Activated naive CD8-positive, alpha-beta T cell (primary cell): ENCODE results near the gene TTC24.
A peak's percentile ranks its signal among the peaks of the same experiment; 100 is the strongest.
"Not testable (repeated sequence)": the region's sequence is repeated elsewhere in the genome, so short reads cannot be mapped to it uniquely, and the experiment has no call there.

Experiments
- H3K27ac Mint-ChIP-seq: one replicate; pipeline ENCODE4 v1.8.0; 2021; ENCODE audit warnings: mixed read lengths
- H3K27me3 Mint-ChIP-seq: one replicate; pipeline ENCODE4 v1.8.0; 2021; ENCODE audit warnings: mixed read lengths
- H3K36me3 Mint-ChIP-seq: one replicate; pipeline ENCODE4 v1.8.0; 2021; ENCODE audit warnings: mixed read lengths
- H3K4me1 Mint-ChIP-seq: one replicate; pipeline ENCODE4 v1.8.0; 2021; ENCODE audit warnings: low read depth, mixed read lengths
- H3K4me3 Mint-ChIP-seq: one replicate; pipeline ENCODE4 v1.8.0; 2021; ENCODE audit warnings: mild to moderate bottlenecking, mixed read lengths
- H3K9me3 Mint-ChIP-seq: one replicate; pipeline ENCODE4 v1.8.0; 2021; ENCODE audit warnings: low read depth, mixed read lengths

The TTC24 gene

GRCh38 chr1:156571261-156571852 lies 8.2 kb upstream of the TTC24 start:
- Mint-ChIP-seq H3K36me3 (peaks cover 3% of the 10 kb centered on the region), H3K27me3 (peaks cover 22% of the 10 kb centered on the region), H3K4me3 (peak overlapping the region; percentile 66), H3K27ac (no peak overlapping the region), H3K4me1 (peaks cover 18% of the 10 kb centered on the region), H3K9me3 (no peaks in the 10 kb centered on the region)

DNA sequence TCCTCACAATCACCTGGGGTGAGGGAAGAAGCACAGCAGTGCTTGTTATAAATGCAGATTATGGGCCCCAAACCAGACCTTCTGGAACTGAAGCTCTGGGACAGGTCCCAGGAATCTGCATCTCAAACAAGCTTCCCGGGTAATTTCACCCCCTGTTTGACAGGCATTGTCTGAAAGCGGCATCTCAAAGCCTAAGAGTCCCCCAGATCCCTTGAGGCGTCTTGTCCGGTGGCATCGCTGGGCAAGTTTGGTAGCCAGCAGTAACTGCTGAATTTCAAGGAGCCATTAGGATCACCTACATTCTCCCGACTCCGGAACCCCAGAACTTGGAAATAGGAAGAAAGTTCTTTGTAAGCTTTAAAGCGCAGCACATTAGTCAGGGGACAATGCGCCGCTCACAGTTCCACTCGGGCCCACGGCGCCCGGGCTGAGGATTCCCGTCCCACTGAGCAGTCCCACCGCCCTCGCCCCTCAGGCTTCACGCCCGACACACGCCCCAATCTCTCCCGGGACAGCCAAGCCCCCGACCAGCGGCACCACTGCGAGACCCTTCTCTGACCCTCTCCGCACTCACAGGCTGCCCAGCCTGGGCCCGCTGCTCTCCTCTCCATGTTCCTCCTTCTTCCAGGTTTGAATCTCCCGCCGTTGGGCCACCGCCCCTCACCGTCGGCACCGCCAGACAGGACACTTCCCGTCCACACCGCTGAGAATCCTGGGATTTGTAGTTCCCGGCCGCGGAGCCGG lies 7.4 kb upstream of the TTC24 start, which contains the start of gene IQGAP3:
Gene IQGAP3 (minus strand): TSS at position 647 of the 744 bp plus-strand sequence. CDS start 36 bp downstream, at position 611.
- Mint-ChIP-seq H3K36me3 (peaks cover 3% of the 10 kb centered on the region), H3K27ac (no peak within 1 kb of the TSS), H3K9me3 (no peaks in the 10 kb centered on the region), H3K4me1 (peaks cover 18% of the 10 kb centered on the region), H3K4me3 (peak within 1 kb of the TSS; percentile 88), H3K27me3 (peaks cover 22% of the 10 kb centered on the region)

GRCh38 chr1:156572663-156573018 lies 6.9 kb upstream of the TTC24 start:
- Mint-ChIP-seq H3K27me3 (peaks cover 22% of the 10 kb centered on the region), H3K27ac (no peak overlapping the region), H3K9me3 (no peaks in the 10 kb centered on the region), H3K4me1 (peaks cover 18% of the 10 kb centered on the region), H3K36me3 (peaks cover 3% of the 10 kb centered on the region), H3K4me3 (peak overlapping the region; percentile 88)

DNA sequence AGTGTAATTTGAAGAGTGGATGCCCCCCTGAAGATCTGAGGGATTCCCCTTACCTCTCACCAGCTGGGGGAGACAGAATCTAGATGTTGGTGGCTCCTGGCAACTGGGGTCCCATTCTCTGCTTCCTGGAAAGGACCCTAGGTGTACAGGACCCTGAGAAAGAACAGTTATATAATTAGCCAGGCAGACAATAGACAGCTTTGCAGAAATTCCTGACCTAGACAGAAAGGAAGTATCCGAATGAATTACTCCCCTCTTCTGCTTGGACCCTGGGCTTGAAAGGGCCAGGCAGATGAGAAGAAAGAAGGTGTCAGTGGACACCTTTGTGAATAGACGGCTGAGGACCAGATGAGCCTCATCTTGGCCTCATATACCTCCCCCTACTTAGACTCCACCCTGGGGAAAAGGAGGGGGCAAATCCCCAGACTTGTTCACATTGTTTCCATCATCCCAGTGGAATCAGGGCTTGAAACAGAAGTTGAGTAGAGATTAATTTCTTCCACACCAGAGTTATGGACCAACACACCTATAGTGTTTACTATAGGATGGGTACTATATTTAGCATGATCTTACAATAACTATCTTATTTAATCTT lies 5.4 kb upstream of the TTC24 start:
- H3K4me3 Mint-ChIP-seq, result no peak overlapping the region
- peaks cover 22% of the 10 kb centered on the region for H3K27me3 Mint-ChIP-seq
- peaks cover 3% of the 10 kb centered on the region for H3K36me3 Mint-ChIP-seq
- no peak overlapping the region for H3K27ac Mint-ChIP-seq
- no peaks in the 10 kb centered on the region for H3K9me3 Mint-ChIP-seq
- peaks cover 18% of the 10 kb centered on the region for H3K4me1 Mint-ChIP-seq

- peaks cover 3% of the 10 kb centered on the region for H3K36me3 Mint-ChIP-seq
- H3K27ac Mint-ChIP-seq, result no peak overlapping the region
- no peak overlapping the region for H3K4me3 Mint-ChIP-seq
- H3K27me3 Mint-ChIP-seq, result peaks cover 6% of the 10 kb centered on the region
- no peaks in the 10 kb centered on the region for H3K9me3 Mint-ChIP-seq
- peaks cover 18% of the 10 kb centered on the region for H3K4me1 Mint-ChIP-seq
Measured at GRCh38 chr1:156577550-156577949, 2.0 kb upstream of the TTC24 start.

- H3K4me3 Mint-ChIP-seq, result no peak overlapping the region
- no peaks in the 10 kb centered on the region for H3K9me3 Mint-ChIP-seq
- H3K27ac Mint-ChIP-seq, result no peak overlapping the region
- peaks cover 2% of the 10 kb centered on the region for H3K27me3 Mint-ChIP-seq
- peaks cover 18% of the 10 kb centered on the region for H3K4me1 Mint-ChIP-seq
- no peaks in the 10 kb centered on the region for H3K36me3 Mint-ChIP-seq
Measured at GRCh38 chr1:156578055-156578454, 1.5 kb upstream of the TTC24 start.

DNA sequence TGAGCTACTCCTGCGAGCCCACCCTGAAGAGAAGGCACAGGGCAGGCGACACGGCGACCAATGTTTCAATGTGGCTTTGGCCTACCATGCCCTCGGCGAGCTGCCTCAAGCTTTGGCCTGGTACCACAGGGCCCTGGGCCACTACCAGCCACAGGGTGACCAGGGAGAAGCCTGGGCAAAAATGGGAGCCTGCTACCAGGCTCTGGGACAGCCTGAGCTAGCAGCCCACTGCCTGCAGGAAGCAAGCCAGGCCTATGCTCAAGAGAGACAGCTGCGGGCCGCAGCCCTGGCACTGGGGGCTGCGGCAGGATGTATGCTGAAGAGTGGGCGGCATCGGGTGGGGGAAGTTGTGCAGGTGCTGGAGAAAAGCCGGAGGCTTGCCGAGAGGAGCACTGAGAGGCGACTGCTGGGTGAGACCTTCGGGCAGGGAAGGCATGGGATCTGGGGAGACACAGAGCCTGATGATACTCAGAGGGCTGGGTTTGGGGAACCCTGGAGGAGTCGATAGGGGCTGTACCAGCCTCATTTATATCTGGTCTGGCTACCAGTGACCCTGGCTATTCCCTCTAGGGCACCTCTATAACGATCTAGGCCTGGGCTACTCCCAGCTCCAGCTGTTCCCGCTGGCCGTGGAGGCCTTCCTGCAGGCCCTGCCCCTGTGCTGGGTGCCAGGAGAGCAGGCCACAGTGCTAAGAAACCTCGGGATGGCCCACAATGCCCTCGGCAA lies 2.3 kb downstream of the TTC24 start:
- Mint-ChIP-seq H3K4me3 (peak overlapping the region; percentile 96), H3K27ac (peak overlapping the region; percentile 97), H3K27me3 (no peaks in the 10 kb centered on the region), H3K9me3 (no peaks in the 10 kb centered on the region), H3K36me3 (peaks cover 5% of the 10 kb centered on the region), H3K4me1 (peaks cover 36% of the 10 kb centered on the region)

DNA sequence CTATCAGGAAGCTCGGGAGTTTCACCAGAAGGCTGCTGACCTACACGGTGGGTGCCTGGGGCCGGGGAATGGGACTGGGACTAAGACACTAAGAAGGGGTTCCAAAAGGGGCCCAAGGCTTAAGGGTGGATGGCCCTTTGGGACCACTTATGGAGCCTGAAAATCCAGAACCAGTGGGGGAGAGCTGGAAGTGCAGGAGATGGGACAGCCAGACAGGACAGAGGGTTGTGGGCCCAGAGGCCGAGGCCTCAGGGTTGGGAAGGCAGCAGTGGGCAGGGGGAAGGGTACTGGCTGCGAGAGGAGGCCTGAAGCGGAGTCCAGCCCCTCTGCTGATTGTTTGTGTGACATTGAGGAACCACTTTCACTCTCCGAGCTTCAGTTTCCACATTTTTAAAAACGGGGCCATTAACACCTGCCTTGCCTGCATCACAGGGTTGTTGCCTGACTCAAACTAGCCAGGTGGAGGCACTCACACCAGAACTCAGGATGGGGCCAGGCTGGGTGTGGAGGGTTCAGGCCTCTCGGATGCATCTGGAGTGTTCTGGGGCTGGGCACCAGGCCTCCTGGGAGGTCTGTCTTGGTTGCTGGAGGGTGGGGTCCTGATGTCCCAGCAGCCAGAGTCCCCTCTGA lies 3.0 kb downstream of the TTC24 start:
- Mint-ChIP-seq H3K4me3 (peak overlapping the region; percentile 96), H3K36me3 (peaks cover 5% of the 10 kb centered on the region), H3K27ac (peak overlapping the region; percentile 97), H3K27me3 (no peaks in the 10 kb centered on the region), H3K4me1 (peaks cover 36% of the 10 kb centered on the region), H3K9me3 (no peaks in the 10 kb centered on the region)

- no peaks in the 10 kb centered on the region for H3K9me3 Mint-ChIP-seq
- H3K27me3 Mint-ChIP-seq, result no peaks in the 10 kb centered on the region
- peak overlapping the region; percentile 96 for H3K4me3 Mint-ChIP-seq
- peak overlapping the region; percentile 85 for H3K27ac Mint-ChIP-seq
- peaks cover 5% of the 10 kb centered on the region for H3K36me3 Mint-ChIP-seq
- H3K4me1 Mint-ChIP-seq, result peaks cover 36% of the 10 kb centered on the region
Measured at GRCh38 chr1:156583821-156584622, 4.5 kb downstream of the TTC24 start.

GRCh38 chr1:156584813-156585212 lies 5.3 kb downstream of the TTC24 start:
- Mint-ChIP-seq H3K27me3 (no peaks in the 10 kb centered on the region), H3K27ac (no peak overlapping the region), H3K4me3 (no peak overlapping the region), H3K9me3 (no peaks in the 10 kb centered on the region), H3K4me1 (peaks cover 36% of the 10 kb centered on the region), H3K36me3 (peaks cover 5% of the 10 kb centered on the region)

GRCh38 chr1:156586323-156586722 lies 6.8 kb downstream of the TTC24 start:
- Mint-ChIP-seq H3K9me3 (no peaks in the 10 kb centered on the region), H3K27me3 (no peaks in the 10 kb centered on the region), H3K4me1 (peaks cover 39% of the 10 kb centered on the region), H3K4me3 (no peak overlapping the region), H3K27ac (no peak overlapping the region), H3K36me3 (peaks cover 5% of the 10 kb centered on the region)

DNA sequence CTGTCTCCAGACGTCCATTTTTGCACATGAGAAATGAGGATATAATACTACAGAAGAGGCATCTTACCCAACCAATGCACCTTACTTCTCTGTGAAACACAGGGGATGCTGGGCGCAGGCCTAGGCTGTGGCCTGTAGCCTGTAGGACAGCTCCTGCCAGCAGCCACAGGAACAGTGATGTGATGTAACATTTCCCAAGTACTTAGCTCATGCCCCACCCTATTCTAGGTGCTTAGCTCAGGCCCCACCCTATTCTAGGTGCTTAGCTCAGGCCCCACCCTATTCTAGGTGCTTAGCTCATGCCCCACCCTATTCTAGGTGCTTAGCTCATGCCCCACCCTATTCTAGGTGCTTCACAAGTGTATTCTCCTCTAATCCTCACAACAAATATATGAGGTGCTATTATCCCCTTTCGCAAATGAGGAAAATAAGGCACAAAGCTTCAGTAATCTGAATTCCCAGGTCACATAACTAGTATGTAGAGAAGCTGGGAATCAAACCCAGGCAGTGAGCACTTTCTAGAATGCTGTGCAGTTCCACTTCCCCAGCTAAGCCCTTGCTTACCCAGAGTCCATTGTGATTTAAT lies 7.5 kb downstream of the TTC24 start:
- no peaks in the 10 kb centered on the region for H3K9me3 Mint-ChIP-seq
- no peak overlapping the region for H3K4me3 Mint-ChIP-seq
- peaks cover 5% of the 10 kb centered on the region for H3K36me3 Mint-ChIP-seq
- no peak overlapping the region for H3K27ac Mint-ChIP-seq
- no peaks in the 10 kb centered on the region for H3K27me3 Mint-ChIP-seq
- H3K4me1 Mint-ChIP-seq, result peaks cover 38% of the 10 kb centered on the region

DNA sequence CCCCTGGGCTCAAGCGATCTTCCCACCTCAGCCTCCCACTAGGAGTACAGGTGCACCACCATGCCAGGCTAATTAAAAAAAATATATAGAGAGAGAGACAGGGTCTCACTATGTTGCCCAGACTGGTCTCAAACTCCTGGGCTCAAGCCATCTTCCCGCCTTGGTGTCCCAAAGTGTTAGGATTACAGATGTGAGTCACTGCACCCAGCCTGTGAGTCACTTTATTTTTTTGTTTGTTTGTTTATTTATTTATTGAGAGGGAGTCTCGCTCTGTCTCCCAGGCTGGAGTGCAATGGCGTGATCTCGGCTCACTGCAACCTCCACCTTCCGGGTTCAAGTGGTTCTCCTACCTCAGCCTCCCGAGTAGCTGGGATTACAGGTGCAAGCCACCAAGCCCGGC lies 8.4 kb downstream of the TTC24 start:
- not testable (repeated sequence) for H3K27ac Mint-ChIP-seq, H3K9me3 Mint-ChIP-seq, H3K27me3 Mint-ChIP-seq, H3K36me3 Mint-ChIP-seq, H3K4me3 Mint-ChIP-seq
- H3K4me1 Mint-ChIP-seq, result peaks cover 36% of the 10 kb centered on the region

DNA sequence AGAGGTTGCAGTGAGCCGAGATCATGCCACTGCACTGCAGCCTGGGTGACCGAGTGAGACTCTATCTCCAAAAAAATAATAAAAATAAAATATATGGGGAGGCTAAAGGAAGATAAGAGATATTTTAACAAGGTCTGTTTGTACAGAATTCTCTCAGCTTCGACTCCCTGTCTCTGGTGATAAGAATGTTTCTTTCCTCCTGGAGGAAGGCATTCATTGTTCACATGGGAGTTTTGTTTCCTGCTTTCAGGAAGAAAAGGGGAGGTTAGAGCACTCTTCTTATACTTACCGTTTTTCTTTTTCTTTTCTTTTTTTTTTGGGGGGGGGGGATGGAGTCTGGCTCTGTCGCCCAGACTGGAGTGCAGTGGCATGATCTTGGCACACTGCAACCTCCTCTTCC lies 10.0 kb downstream of the TTC24 start:
- Mint-ChIP-seq H3K36me3 (peaks cover 3% of the 10 kb centered on the region), H3K27ac (no peak overlapping the region), H3K9me3 (no peaks in the 10 kb centered on the region), H3K4me3 (no peak overlapping the region), H3K27me3 (no peaks in the 10 kb centered on the region), H3K4me1 (peaks cover 28% of the 10 kb centered on the region)
